Panc1 (cell line): ENCODE data around the gene TOPBP1. TPM values are rescaled to one million over a fixed set of nuclear protein-coding genes. Genes with fewer than 3 reads are reported as not detected.

ENCODE experiments used
- ATAC-seq: fragments of 200-7000 bp; cut with Tn5 transposase; 2 replicates; pipeline ENCODE4 v1.9.1; 2020; ENCODE audit warnings: mild to moderate bottlenecking, moderate library complexity
- BruUV-seq: library from RNA; stranded (reverse); fragments of 400-500 nt; replicated peaks from 2 replicates; lab custom pipeline; 2021; lab: Mats Ljungman, UMichigan
- CTCF ChIA-PET: fragments of 300-600 bp; sonication (Branson Sonifier 250); formaldehyde crosslinking; loops from one replicate; lab custom pipeline; 2022; ENCODE audit warnings: antibody characterized with exemption; lab: Charles Lee
- POLR2A ChIA-PET: fragments of 300-600 bp; sonication (Branson Sonifier 250); formaldehyde crosslinking; loops from one replicate; lab custom pipeline; 2022; ENCODE audit warnings: antibody characterized with exemption; lab: Charles Lee
- DNase-seq: peaks from one replicate; pipeline ENCODE4 v3.0.0-alpha.2; 2010; ENCODE audit warnings: low read depth, low spot score
- H3K27ac ChIP-seq: 2 replicates; pipeline ENCODE4 v1.5.1; 2011; ENCODE audit warnings: mild to moderate bottlenecking, low read length, inconsistent platforms
- H3K27me3 ChIP-seq: fragments of 200-500 bp; sonication (Bioruptor generic); 2 replicates; pipeline ENCODE4 v1.6.0; 2014; ENCODE audit warnings: low read length, inconsistent platforms; ENCODE audit not compliant: control insufficient read depth, insufficient read depth
- H3K36me3 ChIP-seq: fragments of 200-500 bp; sonication (Bioruptor generic); 2 replicates; pipeline ENCODE4 v1.5.1; 2014; ENCODE audit warnings: inconsistent platforms, mild to moderate bottlenecking, low read length, moderate library complexity; ENCODE audit not compliant: control insufficient read depth, insufficient read depth
- H3K4me1 ChIP-seq: 2 replicates; pipeline ENCODE4 v1.5.1; 2011; ENCODE audit warnings: inconsistent platforms, mild to moderate bottlenecking, low read length, moderate library complexity; ENCODE audit not compliant: control insufficient read depth, insufficient read depth
- H3K4me3 ChIP-seq, 2 experiments: 2 replicates each; pipeline ENCODE4 v1.5.1; 2011 to 2012; ENCODE audit warnings: low read depth in 2 of 2, low read length in 2 of 2, mild to moderate bottlenecking in 2 of 2, inconsistent platforms in 1 of 2, moderate library complexity in 1 of 2
- H3K9me3 ChIP-seq: fragments of 200-500 bp; sonication (Bioruptor generic); 2 replicates; pipeline ENCODE4 v1.5.1; 2014; ENCODE audit warnings: low read depth, mild to moderate bottlenecking, inconsistent platforms, low read length, moderate library complexity; ENCODE audit not compliant: control insufficient read depth, insufficient read depth
- POLR2AphosphoS5 ChIP-seq: IDR thresholded peaks from 2 replicates; pipeline ENCODE4 v1.6.1; 2012; ENCODE audit warnings: mild to moderate bottlenecking, low read depth, low read length, moderate library complexity
- REST ChIP-seq, 2 experiments: IDR thresholded peaks; 2 replicates each; pipeline ENCODE4 v1.6.1; 2011 to 2012; ENCODE audit warnings: low read depth in 2 of 2, control low read depth in 1 of 2, low read length in 1 of 2, mild to moderate bottlenecking in 1 of 2, moderate library complexity in 1 of 2; ENCODE audit not compliant: insufficient read depth in 1 of 2
- SIN3A ChIP-seq: IDR thresholded peaks from 2 replicates; pipeline ENCODE4 v1.6.1; 2012; ENCODE audit warnings: low read depth, mild to moderate bottlenecking, low read length, moderate library complexity, borderline replicate concordance; ENCODE audit not compliant: insufficient read depth
- TCF7L2 ChIP-seq: IDR thresholded peaks from 2 replicates; pipeline ENCODE4 v1.6.1; 2011; ENCODE audit warnings: mild to moderate bottlenecking, low read depth, low read length, inconsistent platforms
- in situ Hi-C: cut with HindIII; loops from 2 replicates; pipeline ENCODE4 v1.10.0; 2016; ENCODE audit warnings: low sequenced_read_pairs, low pct_unique_long_range_greater_than_20kb
- intact Hi-C: fragments of 100-400 bp; cut with micrococcal nuclease; formaldehyde crosslinking; loops from one replicate; pipeline ENCODE4 v1.10.0; 2022; ENCODE audit not compliant: unreplicated experiment
- total RNA-seq: library from RNA; stranded (reverse); gene quantifications from one replicate; pipeline ENCODE4 v1.2.1, GENCODE V29; 2021; ENCODE audit not compliant: unreplicated experiment
- TF ChIP-seq, protein P1 (sequence below): fragments of 450-650 bp; IDR thresholded peaks from 2 replicates; pipeline ENCODE4 v1.5.1; 2017; ENCODE audit warnings: mild to moderate bottlenecking

TOPBP1 gene
- total RNA-seq, 1 experiment from 2014 or later = 78.4 TPM

DNA sequence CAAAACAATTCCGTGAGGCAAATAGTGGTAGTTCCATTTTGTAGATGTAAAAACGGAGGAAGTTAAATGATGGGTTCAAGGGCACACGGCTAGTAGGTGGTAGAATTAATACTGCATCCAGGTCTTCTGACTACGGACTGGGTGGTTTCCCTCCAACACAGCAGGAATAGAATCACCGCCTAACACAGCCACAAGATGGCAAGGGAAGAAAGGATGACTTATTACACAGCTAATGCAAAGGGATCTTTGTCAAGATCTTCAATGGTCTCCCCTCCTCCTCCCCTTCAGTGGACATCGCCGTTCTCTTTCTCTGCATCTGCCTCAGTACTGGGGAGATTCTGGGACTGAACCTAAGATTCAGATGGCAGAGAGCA lies 524 bp upstream of the TOPBP1 start:
- ChIA-PET CTCF (interaction anchor here (0.6 to 0.7 kb wide), 3 partner anchors 10 to 219 kb away, joined by 3 to 6 read pairs (median 5); no protein-coding TSS in a partner anchor), POLR2A (interaction anchor here (0.6 to 0.7 kb wide), 4 partner anchors 14 to 171 kb away, joined by 3 to 6 read pairs (median 5); no protein-coding TSS in a partner anchor)
- Histone ChIP-seq H3K4me1 (peaks cover 33% of the 10 kb centered on the region), H3K4me3 (peak overlapping the region; percentile 84 to 97), H3K27ac (peak overlapping the region; percentile 95), H3K36me3 (peaks cover 16% of the 10 kb centered on the region), H3K27me3 (no peaks in the 10 kb centered on the region), H3K9me3 (no peaks in the 10 kb centered on the region)
- TF ChIP-seq POLR2AphosphoS5 = no peak
- TF ChIP-seq, protein P1, sequence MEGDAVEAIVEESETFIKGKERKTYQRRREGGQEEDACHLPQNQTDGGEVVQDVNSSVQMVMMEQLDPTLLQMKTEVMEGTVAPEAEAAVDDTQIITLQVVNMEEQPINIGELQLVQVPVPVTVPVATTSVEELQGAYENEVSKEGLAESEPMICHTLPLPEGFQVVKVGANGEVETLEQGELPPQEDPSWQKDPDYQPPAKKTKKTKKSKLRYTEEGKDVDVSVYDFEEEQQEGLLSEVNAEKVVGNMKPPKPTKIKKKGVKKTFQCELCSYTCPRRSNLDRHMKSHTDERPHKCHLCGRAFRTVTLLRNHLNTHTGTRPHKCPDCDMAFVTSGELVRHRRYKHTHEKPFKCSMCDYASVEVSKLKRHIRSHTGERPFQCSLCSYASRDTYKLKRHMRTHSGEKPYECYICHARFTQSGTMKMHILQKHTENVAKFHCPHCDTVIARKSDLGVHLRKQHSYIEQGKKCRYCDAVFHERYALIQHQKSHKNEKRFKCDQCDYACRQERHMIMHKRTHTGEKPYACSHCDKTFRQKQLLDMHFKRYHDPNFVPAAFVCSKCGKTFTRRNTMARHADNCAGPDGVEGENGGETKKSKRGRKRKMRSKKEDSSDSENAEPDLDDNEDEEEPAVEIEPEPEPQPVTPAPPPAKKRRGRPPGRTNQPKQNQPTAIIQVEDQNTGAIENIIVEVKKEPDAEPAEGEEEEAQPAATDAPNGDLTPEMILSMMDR = peak; percentile 12; the same call in 1 of the 2 replicates
- intact Hi-C loops (loop anchor here (5.0 to 10.0 kb wide), 2 partner anchors 145 to 263 kb away; partner anchors contain the start of gene SRPRB), in situ Hi-C loops (no loop called here)
- no peak for DNase-seq
- BruUV-seq = TSS peak; percentile 97
- ATAC-seq = peak; percentile 75

DNA sequence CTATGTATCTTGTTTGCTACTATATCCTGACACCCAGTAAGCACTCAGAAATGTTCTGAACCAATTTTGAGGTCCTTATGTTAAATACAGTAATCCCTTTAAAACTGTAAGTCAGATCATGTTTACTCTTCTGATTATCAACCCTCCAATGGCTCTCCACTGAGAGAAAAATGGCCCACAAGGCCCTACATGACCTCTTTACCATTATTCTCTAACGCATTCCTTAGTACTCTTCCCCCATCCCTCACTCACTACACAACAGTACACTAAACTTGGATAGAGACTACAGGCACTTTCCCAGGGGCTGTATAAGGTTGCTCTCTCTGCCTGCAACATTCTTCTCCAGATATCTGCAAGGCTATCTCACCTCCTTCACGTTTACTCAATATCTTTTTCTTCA lies 1.9 kb downstream of the TOPBP1 start:
- no peaks in the 10 kb centered on the region for H3K9me3 ChIP-seq
- H3K4me3 ChIP-seq = peak overlapping the region in 1 of 2 experiments; percentile 84; a peak in 2 of 4 replicates
- no peak for DNase-seq
- H3K27ac ChIP-seq = peak overlapping the region; percentile 95
- intact Hi-C loops = loop anchor here (5.0 to 10.0 kb wide), 2 partner anchors 147 to 265 kb away; partner anchors contain the start of gene SRPRB
- H3K4me1 ChIP-seq = peaks cover 33% of the 10 kb centered on the region
- in situ Hi-C loops = no loop called here
- BruUV-seq = no TSS peak
- ChIA-PET CTCF (no interaction called here), POLR2A (no interaction called here)
- no peak for ATAC-seq
- TF ChIP-seq REST (IDR thresholded peaks at IDR 0.05; ENCODE audit: insufficient read depth in 1 of 2, low read depth in 2 of 2, low read length in 1 of 2) (no peak), POLR2AphosphoS5 (no peak), SIN3A (no peak), TCF7L2 (no peak)
- TF ChIP-seq, protein P1 = no peak
- H3K36me3 ChIP-seq = peaks cover 33% of the 10 kb centered on the region
- H3K27me3 ChIP-seq = no peaks in the 10 kb centered on the region
